ENCODE data around the gene RCAN1. TPM values are rescaled to one million over a fixed set of nuclear protein-coding genes. Genes with fewer than 3 reads are reported as not detected.
"Not testable (repeated sequence)": the region's sequence is repeated elsewhere in the genome, so short reads cannot be mapped to it uniquely, and the experiment has no call there.

Gene RCAN1
- total RNA-seq, 4 donors from 2014 or later = 8.7 to 27.5 (median 22.8) TPM

- TF ChIP-seq POLR2AphosphoS5 (IDR thresholded peaks at IDR 0.05) (no peak), EP300 (IDR thresholded peaks at IDR 0.05) (no peak), POLR2A (IDR thresholded peaks at IDR 0.05) (no peak), CTCF (IDR thresholded peaks at IDR 0.05) (no peak)
- Histone ChIP-seq H3K9me3 (no peaks in the 10 kb centered on the region), H3K36me3 (no peaks in the 10 kb centered on the region), H3K27ac (no peak overlapping the region), H3K4me1 (peaks cover 21% of the 10 kb centered on the region), H3K27me3 (no peaks in the 10 kb centered on the region), H3K4me3 (no peak overlapping the region)
- WGBS = 83% methylated on average over 9 of the region's 9 CpGs
- DNase-seq (ENCODE audit: low spot score in 2 of 2) = no peak
These were observed 4.9 kb downstream of the RCAN1 start for GRCh38 chr21:34609933-34610549.

GRCh38 chr21:34609244-34609932 is 5.5 kb downstream of the RCAN1 start:
- Histone ChIP-seq H3K27ac (no peak overlapping the region), H3K36me3 (no peaks in the 10 kb centered on the region), H3K4me1 (peaks cover 21% of the 10 kb centered on the region), H3K4me3 (no peak overlapping the region), H3K27me3 (no peaks in the 10 kb centered on the region), H3K9me3 (no peaks in the 10 kb centered on the region)
- no peak for TF ChIP-seq CTCF (IDR thresholded peaks at IDR 0.05)
- TF ChIP-seq POLR2A (IDR thresholded peaks at IDR 0.05) = no peak
- TF ChIP-seq EP300 (IDR thresholded peaks at IDR 0.05) = no peak
- TF ChIP-seq POLR2AphosphoS5 (IDR thresholded peaks at IDR 0.05) = no peak
- WGBS = 96% methylated on average over 4 of the region's 4 CpGs
- DNase-seq (ENCODE audit: low spot score in 2 of 2) = no peak

- 93% methylated on average over 5 of the region's 5 CpGs for WGBS
- not testable (repeated sequence) for H3K27ac ChIP-seq; H3K27me3 ChIP-seq; H3K4me1 ChIP-seq; H3K36me3 ChIP-seq; DNase-seq (ENCODE audit: low spot score in 2 of 2); H3K4me3 ChIP-seq; H3K9me3 ChIP-seq
These were observed 7.5 kb downstream of the RCAN1 start for GRCh38 chr21:34607376-34607775.

GRCh38 chr21:34606621-34607020 is 8.3 kb downstream of the RCAN1 start:
- no peaks in the 10 kb centered on the region for H3K27me3 ChIP-seq
- H3K4me1 ChIP-seq = peaks cover 4% of the 10 kb centered on the region
- no peaks in the 10 kb centered on the region for H3K9me3 ChIP-seq
- 50% methylated on average over 2 of the region's 2 CpGs for WGBS
- H3K36me3 ChIP-seq = no peaks in the 10 kb centered on the region
- H3K4me3 ChIP-seq = no peak overlapping the region
- DNase-seq (ENCODE audit: low spot score in 2 of 2) = no peak
- TF ChIP-seq POLR2A (IDR thresholded peaks at IDR 0.05) (no peak), CTCF (IDR thresholded peaks at IDR 0.05) (no peak), POLR2AphosphoS5 (IDR thresholded peaks at IDR 0.05) (no peak), EP300 (IDR thresholded peaks at IDR 0.05) (no peak)
- no peak overlapping the region for H3K27ac ChIP-seq

- Histone ChIP-seq H3K27ac (no peak overlapping the region), H3K27me3 (no peaks in the 10 kb centered on the region), H3K36me3 (no peaks in the 10 kb centered on the region), H3K9me3 (no peaks in the 10 kb centered on the region), H3K4me1 (peaks cover 4% of the 10 kb centered on the region), H3K4me3 (no peak overlapping the region)
- no peak for TF ChIP-seq CTCF (IDR thresholded peaks at IDR 0.05)
- no peak for TF ChIP-seq POLR2A (IDR thresholded peaks at IDR 0.05)
- TF ChIP-seq POLR2AphosphoS5 (IDR thresholded peaks at IDR 0.05) = no peak
- TF ChIP-seq EP300 (IDR thresholded peaks at IDR 0.05) = no peak
- DNase-seq (ENCODE audit: low spot score in 2 of 2) = no peak
- WGBS = 91% methylated on average over 7 of the region's 7 CpGs
These were observed 8.9 kb downstream of the RCAN1 start for GRCh38 chr21:34606051-34606450.

- H3K9me3 ChIP-seq; H3K27ac ChIP-seq; H3K4me1 ChIP-seq; H3K4me3 ChIP-seq; H3K27me3 ChIP-seq; DNase-seq (ENCODE audit: low spot score in 2 of 2); H3K36me3 ChIP-seq: not testable (repeated sequence)
- 92% methylated on average over 5 of the region's 5 CpGs for WGBS
These were observed 10.0 kb downstream of the RCAN1 start for GRCh38 chr21:34604956-34605355.

Measured in suprapubic skin (tissue), 4 donors.